ENCODE data around the gene DENND2A.
"Not testable (repeated sequence)": the region's sequence is repeated elsewhere in the genome, so short reads cannot be mapped to it uniquely, and the experiment has no call there.

Gene DENND2A, protein sequence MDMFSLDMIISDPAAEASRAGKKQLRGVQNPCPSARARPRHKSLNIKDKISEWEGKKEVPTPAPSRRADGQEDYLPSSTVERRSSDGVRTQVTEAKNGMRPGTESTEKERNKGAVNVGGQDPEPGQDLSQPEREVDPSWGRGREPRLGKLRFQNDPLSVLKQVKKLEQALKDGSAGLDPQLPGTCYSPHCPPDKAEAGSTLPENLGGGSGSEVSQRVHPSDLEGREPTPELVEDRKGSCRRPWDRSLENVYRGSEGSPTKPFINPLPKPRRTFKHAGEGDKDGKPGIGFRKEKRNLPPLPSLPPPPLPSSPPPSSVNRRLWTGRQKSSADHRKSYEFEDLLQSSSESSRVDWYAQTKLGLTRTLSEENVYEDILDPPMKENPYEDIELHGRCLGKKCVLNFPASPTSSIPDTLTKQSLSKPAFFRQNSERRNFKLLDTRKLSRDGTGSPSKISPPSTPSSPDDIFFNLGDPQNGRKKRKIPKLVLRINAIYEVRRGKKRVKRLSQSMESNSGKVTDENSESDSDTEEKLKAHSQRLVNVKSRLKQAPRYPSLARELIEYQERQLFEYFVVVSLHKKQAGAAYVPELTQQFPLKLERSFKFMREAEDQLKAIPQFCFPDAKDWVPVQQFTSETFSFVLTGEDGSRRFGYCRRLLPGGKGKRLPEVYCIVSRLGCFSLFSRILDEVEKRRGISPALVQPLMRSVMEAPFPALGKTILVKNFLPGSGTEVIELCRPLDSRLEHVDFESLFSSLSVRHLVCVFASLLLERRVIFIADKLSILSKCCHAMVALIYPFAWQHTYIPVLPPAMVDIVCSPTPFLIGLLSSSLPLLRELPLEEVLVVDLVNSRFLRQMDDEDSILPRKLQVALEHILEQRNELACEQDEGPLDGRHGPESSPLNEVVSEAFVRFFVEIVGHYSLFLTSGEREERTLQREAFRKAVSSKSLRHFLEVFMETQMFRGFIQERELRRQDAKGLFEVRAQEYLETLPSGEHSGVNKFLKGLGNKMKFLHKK

DNA sequence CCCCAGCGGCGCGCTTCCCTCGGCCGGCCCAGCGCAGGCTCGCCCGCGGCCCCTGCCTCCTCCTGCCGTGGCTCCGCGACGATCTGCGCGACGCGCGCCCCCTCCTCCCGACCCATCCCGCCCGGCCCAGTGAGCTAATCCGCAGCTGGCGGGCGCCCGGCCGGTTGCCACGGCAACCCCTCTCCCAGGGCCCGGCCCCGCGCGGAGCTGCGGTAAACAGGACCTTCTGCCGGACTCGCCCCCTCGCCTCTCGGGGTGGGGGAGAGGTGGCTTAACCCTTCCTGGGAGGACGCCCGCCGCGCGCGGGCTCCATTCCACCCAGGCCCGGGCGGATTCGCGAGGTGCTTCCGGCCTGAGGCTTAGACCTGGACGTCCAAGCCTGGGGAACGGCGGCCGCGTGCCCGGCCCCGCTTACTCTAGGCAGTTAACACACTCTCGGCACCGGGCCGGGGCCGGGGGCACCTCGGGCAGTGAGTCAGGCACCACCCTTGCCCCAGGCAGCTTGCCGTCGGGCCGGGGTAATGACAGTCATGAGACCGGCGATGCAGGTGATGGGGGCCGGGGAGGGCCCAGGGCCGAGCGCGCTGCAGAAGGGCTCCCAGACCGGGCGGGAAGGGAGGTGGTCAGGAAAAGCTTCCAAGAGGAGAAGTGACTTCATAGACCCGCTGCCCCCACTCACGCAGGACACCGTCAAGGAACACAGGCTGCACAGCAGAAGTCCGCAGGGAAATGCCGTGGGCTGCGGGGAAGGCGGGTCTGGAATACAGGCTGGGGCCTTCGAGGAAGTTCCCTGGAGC is at the start of gene DENND2A:
Gene DENND2A, minus strand, starts transcription at position 87 of the 797 bp plus-strand sequence. CDS start 38,416 bp downstream, outside the sequence.
- no peak for DNase-seq (ENCODE audit: low read depth in 2 of 2)

DNA sequence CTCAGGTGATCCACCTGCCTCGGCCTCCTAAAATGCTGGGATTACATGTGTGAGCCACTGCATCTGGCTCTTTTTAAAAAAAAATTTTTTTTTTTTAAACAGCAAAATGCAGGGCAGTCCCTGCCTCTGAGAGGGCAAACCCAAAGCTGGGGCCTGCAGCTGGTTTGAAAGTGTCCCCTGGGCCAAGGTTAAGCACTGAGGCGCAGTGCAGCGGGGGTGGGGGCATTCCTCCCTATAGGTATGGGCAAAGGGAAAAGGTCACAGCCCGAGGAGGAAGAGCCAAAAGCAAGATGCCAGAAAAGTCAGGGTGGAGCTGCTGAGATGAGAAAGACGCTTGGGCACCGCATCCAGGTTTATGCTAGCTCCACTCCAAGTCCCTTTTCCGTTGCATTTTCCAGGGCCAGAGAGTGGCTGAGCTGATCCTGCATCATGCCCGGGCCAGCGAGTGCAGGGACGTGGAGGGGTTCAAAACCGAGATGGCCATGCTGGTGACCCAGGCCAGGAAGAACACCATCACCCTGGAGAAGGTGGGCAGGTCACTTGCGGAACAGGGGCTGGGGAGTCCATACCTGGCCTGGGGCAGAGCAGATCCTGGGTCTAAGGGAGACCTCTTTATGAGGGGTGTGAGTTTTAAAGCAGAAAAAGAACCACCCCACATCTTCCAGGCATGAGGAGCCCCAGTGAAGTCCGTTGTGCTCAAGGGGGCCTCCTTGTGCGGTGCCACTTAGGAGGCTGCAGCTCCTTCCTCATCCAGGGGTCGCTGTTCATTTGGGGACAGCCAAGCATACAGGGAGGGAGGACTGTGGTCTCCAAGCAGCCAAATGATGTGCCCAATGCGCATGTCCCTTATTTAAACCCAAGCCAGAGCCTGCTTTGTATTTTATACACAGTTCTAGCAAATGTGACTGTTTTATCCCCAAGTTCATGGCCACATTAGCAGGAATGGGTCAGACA is 48.9 kb upstream of the DENND2A start:
- no peak for DNase-seq (ENCODE audit: low read depth in 2 of 2)

DNA sequence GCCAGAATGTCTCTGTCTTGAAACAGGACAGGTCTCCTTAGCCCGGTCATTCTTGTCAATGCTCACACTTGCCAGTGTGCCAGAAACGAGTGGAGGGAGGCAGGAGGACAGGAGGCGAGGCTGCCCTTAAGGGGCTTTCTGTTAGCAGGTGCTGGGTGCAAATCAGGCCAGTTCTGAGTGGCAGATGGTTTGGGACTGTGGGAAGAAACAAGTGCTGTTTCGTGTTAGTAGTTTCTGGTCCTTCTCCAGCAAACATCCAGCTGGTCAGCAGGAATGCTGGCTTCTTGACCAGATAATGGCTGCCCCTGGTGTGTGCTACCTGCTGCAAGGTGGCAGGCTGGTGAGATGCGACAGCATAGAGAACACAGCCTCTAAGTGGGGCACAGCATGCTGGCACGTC is 47.7 kb upstream of the DENND2A start:
- no peak for DNase-seq (ENCODE audit: low read depth in 2 of 2)

DNA sequence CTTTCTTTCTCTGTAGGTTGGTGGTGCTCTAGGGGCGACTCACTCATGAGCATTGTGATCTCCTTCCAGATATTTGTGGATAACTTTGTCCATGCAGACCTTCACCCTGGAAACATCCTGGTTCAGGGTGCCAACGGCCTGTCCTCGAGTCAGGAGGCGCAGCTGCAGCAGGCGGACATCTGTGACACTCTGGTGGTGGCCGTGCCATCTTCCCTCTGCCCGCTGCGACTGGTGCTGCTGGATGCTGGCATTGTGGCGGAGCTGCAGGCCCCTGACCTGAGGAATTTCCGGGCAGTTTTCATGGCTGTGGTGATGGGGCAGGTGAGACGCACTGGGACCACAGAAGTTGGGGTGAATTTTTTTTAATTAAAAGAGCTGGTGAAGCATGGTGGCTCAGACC is 46.3 kb upstream of the DENND2A start:
- no peak for DNase-seq (ENCODE audit: low read depth in 2 of 2)

DNA sequence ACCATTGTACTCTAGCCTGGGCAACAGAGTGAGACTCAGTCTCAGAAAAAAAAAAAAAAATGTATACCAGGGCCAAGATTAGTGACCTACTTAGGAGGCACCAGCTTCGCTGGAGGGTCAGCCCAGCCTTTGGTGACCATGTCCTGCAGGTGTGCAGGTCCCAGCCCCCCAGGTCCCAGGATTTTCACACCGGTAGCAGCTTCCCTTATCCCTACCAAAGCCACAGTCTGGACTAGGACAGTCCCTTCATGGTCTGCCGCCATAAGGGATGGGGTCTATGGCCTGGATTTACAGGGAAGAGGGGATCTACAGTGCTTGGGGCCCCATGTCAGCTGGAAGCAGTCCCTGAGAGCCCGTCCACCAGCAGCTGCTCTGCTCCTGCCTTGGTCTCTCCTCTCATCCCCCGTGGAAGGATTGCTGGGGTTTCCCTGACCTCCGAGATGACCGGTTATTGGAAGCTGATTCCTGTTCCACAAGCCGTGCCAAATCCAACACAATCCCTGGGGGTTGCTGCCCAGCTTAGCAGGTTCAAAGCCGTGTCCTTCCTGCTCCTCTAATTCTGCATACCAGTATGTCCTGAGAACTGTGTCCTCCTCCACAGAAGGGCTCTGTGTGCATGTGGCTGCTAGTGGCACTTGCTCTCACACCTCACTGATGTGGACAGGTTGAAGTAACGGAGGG is 44.9 kb upstream of the DENND2A start:
- no peak for DNase-seq (ENCODE audit: low read depth in 2 of 2)

DNA sequence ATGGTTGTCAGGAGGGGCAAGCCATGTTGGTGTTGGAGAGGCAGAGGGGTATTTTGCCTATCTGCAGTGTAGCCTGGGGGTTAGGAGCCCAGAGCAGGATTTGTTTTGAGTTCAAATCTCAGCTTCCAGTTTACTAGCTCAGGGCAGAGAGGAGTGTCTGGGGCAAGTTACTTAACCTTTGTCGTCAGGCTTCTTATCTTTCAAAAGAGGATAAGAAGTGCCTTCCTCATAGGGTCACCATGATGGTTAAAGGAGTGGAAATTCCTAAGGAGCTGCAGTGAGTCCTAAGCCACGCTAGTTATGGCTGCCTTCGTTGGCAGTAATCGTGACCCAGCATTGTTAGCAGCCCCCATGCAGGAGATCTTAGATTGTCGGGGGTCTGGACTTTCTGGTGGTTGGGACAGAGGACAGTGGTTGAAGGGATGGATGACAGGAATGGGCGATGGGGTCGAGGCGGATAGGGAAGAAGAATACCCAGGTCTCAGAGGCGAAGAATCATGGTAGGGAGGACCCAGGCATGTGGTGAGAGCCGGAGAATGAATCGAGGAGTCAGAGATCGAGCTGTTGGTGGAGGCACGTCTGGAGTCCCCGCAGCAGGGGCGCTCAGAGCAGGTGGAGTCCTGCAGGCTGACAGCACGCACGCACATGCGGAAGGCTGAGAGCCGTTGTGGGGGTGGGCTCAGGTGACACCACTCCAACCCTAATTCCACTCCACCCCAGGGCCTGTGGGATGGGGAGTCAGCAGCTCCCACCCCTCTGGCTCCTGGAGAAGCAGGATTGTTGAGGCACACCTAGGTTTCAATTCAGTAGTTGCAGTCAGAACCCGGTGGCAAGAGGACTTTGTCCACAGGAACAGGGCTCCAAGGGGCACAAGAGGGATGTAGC is 43.7 kb upstream of the DENND2A start:
- no peak for DNase-seq (ENCODE audit: low read depth in 2 of 2)

DNA sequence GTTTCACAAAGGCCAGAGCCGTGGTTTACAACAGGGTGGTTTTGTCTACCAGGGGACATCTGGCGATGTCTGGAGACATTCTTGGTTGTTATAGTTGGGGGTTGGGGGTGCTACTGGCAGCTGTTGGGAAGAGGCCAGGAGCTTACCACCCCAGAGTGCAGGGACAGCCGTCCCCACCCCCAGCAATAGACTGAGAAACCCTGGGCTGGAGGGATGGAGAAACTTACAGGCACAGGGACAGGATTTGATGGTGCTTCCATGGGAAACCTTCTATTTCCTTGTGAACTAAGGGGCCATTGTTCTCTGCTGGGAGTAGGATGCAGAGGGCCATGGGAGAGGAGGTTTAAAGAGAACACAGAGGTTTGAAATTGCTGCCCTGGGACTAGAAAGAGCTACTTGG is 43.0 kb upstream of the DENND2A start:
- no peak for DNase-seq (ENCODE audit: low read depth in 2 of 2)

DNA sequence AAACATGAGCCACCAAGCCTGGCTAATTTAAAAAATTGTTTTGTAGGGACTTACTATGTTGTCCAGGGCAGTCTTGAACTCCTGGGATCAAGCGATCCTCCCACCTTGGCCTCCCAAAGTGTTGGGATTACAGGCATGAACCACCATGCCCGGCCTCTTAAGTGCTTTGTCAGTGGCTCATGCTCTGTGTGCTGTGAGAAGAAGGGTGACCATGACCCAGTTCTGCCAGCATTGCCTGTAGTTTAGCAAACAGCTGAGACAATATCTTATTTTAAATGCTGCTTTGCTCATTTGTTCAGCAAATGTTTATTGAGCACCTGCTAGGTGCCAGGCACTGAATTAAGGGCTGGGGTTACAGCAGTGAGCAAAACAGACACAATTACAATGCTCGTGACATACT is 41.2 kb upstream of the DENND2A start:
- DNase-seq (ENCODE audit: low read depth in 2 of 2): no peak

DNA sequence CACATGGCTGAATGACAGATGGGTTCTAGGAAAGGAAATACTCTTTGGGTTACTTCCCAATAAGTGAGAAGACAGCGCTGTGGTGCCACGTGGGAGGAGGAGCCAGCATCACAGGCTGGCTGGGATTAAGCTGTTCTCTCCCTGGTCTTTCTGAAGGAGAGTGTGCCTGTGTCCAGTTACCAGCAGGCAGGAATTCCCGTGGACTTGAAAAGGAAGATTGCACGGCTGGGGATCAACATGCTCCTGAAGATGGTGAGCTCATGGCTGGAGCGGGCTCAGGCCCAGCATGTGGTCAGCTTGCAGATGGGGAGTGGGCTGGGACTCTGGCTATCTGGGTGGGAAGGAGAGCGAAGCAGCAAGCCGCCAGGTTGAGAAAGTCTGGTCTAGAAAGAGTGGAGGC is 40.3 kb upstream of the DENND2A start:
- no peak for DNase-seq (ENCODE audit: low read depth in 2 of 2)

DNA sequence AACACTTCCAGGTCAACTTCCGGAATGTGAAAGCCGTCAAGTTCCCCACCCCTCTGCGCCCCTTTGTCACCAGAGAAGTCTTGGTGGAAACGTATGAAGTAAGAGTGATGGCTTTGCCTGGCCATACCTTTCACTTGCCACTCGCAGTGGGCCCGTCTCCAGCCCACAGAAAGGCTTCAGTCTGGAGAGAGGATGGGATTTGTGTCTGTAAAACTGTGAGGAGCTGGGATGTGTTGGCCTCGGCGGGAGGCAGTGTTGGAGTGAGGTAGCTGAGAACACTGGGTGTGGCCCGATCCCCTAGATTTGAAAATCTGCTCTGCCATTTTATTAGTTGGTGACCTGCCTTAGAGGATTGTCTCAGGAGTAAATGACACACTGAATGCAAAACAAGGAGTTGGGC is 38.6 kb upstream of the DENND2A start:
- DNase-seq (ENCODE audit: low read depth in 2 of 2): no peak

DNA sequence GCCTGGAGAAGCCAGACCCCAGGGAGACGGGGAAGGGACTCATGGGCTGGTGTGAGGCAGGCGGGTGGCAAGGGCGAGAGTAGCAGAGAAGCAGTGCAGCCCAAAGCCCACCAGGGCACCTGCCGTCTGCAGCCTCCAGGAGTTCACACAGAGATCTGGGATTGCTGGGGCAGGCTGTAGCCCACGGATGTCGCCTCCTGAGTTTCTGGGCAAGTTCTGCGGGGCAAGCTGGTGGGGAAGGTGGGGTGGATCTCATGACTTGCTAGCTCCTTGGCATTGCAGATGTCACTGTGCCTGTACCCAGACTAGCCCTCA is 38.2 kb upstream of the DENND2A start:
- no peak for DNase-seq (ENCODE audit: low read depth in 2 of 2)

DNA sequence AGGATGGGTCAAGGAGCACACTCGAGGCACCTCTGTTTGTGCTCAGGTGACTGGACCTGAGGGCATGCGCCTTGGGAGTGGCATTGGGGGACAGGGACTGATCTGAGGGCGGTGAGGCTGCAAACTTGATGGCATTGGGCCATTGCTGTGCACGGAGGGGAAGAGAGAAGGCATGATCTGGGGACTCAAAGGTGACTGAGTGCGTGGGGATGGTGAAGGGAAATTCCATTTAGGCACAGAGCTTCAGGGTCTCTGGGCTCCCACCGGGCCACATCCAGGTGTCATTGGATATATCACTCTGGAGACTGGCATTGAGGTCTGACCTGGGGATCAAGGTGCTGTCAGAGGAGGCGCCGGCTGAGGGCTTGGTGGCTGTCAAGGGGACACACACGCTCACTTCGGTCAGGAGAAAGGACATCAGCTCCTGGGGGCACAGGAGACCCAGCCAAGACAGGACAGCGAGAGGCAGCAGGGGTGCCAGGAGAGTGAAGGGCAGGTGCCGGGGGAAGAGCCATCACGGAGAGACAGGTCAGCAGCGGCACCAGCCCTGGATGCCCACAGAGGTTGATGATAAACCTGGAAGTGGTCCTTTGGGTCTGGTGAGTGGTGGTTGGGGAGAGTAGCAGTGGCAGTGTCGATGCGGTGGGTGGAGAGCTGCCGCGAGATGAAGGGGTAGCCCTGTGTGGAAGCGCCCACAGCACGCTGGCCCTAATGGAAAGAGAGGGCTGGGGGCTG is 37.6 kb upstream of the DENND2A start:
- no peak for DNase-seq (ENCODE audit: low read depth in 2 of 2)

DNA sequence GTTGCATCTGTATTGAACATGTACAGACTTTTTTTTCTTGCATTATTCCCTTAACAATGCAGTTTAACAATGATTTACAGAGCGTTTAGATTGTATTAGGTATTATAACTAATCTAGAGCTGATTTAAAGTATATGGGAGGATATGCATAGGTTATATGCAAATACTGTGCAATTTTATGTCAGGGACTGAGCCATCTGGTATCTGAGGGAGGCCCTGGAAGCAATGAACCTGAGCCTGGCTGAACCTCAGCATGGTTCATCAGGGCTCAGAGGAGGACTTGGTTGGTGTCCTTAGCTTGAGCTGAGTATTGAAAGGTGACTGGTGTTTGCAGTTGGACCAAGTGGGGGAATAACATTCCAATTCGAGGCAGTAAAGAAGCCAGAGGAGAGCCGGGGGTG is 36.9 kb upstream of the DENND2A start:
- DNase-seq (ENCODE audit: low read depth in 2 of 2): no peak

DNA sequence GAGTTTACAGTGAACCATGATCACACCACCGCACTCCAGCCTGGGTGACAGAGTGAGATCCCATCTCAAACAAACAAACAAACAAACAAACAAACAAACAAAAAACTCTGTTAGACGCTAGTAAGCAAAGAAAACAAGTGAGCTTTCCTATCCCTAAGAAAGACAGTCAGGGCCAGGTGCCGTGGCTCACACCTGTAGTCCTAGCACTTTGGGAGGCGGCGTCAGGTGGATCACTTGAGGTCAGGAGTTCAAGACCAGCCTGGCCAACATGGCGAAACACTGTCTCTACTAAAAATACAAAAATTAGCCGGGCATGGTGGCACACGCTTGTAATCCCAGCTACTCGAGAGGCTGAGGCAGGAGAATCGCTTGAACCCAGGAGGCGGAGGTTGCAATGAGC is 36.3 kb upstream of the DENND2A start:
- DNase-seq (ENCODE audit: low read depth in 2 of 2): not testable (repeated sequence)

DNA sequence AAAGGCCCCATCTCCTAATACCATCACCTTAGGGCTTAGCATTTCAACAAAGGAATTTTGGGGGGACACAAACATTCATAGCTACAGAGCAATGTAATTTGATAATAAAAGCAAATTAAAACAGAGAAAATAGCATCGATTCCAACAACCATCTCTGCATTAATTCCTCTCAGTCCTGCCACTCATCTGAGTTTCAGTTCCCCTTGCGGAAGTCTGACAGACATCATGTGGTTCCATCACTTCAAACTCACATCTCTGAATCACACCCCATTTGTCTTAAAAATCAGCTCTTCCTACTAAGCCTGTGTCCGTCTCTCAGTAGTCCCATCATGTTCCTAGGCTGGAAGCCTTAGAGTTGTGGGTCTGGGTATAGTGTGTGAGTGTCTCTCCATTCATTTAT is 35.7 kb upstream of the DENND2A start:
- no peak for DNase-seq (ENCODE audit: low read depth in 2 of 2)

DNA sequence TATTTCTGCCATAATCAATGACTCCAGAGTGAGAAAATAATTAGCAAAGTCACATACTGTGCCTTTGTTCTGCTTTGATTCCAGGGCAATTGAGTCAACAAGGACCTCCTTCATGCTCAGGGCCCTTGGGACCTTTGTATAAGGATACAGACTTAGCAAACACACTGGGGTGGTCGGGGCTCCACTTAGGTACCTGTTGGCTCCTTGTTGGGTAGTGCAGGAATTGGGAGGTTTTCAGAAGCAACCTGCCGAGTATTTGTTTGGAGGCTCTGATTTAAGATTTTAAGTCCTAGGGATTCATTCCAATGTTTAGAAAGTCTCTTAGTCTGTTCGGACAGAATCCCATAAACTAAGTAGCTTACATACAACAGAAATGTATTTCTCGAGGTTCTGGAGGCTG is 35.1 kb upstream of the DENND2A start:
- no peak for DNase-seq (ENCODE audit: low read depth in 2 of 2)

DNA sequence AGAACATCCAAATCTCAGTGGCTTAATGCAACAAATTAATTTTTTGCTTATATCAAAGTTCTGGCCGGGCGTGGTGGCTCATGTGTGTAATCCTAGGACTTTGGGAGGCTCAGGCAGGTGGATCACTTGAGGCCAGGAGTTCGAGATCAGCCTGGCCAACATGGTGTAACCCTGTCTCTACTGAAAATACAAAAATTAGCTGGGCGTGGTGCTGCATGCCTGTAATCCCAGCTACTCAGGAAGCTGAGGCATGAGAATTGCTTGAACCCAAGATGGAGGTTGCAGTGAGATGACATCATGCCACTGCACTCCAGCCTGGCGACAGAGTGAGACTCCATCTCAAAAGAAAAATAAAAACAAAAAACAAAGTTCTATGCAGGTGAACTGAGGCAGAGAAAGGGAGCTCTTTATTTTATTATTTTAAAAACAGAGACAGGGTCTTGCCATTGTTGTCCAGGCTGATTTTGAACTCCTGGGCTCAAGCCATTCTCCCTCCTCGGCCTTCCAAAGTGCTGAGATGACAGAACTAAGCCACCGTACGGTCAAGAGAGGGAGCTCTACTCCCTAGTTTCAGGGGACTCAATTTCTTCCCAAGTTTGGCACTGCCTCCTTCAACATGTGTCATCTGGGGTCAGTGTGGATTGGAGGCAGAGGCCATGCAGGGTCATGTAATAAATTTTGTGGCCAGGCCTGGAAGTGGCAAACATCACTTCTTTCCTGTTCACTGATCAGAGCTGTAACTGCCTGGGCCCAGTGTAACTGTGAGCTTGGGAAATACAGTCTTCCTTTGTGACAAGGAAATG is 34.5 kb upstream of the DENND2A start:
- DNase-seq (ENCODE audit: low read depth in 2 of 2): no peak

DNA sequence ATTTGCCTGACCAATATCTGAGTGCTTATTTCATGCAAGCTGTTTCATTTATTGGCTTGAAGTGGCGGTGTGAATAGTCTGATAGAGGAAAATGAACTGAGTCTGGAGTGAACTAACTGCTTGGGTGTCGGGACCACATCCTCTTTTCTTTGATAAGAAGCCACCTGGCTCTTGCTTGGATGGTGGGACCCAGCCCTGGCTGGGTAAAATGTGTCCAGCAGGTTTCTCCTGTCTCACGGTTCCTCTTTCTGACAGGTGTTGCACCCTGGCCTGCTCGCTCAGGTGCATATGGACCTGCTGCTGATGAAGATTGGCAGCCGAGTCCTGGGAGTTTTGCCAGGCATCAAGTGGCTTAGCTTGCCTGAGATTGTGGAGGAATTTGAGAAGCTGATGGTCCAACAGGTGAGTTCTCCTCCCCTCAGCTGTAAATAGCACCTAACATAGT is 33.8 kb upstream of the DENND2A start:
- no peak for DNase-seq (ENCODE audit: low read depth in 2 of 2)

Data from stimulated activated CD8-positive, alpha-beta memory T cell treated with anti-CD3 and anti-CD28 coated beads, Interleukin-2, amount 100 ng/mL, for 48 hours (primary cell).